Panc1 (cell line): ENCODE data around the gene IFRD1. TPM values are rescaled to one million over a fixed set of nuclear protein-coding genes. Genes with fewer than 3 reads are reported as not detected.
"Not testable (repeated sequence)": the region's sequence is repeated elsewhere in the genome, so short reads cannot be mapped to it uniquely, and the experiment has no call there.

ENCODE experiments used
- ATAC-seq: fragments of 200-7000 bp; cut with Tn5 transposase; 2 replicates; pipeline ENCODE4 v1.9.1; 2020; ENCODE audit warnings: mild to moderate bottlenecking, moderate library complexity
- BruUV-seq: library from RNA; stranded (reverse); fragments of 400-500 nt; replicated peaks from 2 replicates; lab custom pipeline; 2021; lab: Mats Ljungman, UMichigan
- CTCF ChIA-PET: fragments of 300-600 bp; sonication (Branson Sonifier 250); formaldehyde crosslinking; loops from one replicate; lab custom pipeline; 2022; ENCODE audit warnings: antibody characterized with exemption; lab: Charles Lee
- POLR2A ChIA-PET: fragments of 300-600 bp; sonication (Branson Sonifier 250); formaldehyde crosslinking; loops from one replicate; lab custom pipeline; 2022; ENCODE audit warnings: antibody characterized with exemption; lab: Charles Lee
- DNase-seq: peaks from one replicate; pipeline ENCODE4 v3.0.0-alpha.2; 2010; ENCODE audit warnings: low read depth, low spot score
- H3K27ac ChIP-seq: 2 replicates; pipeline ENCODE4 v1.5.1; 2011; ENCODE audit warnings: mild to moderate bottlenecking, low read length, inconsistent platforms
- H3K27me3 ChIP-seq: fragments of 200-500 bp; sonication (Bioruptor generic); 2 replicates; pipeline ENCODE4 v1.6.0; 2014; ENCODE audit warnings: low read length, inconsistent platforms; ENCODE audit not compliant: control insufficient read depth, insufficient read depth
- H3K36me3 ChIP-seq: fragments of 200-500 bp; sonication (Bioruptor generic); 2 replicates; pipeline ENCODE4 v1.5.1; 2014; ENCODE audit warnings: inconsistent platforms, mild to moderate bottlenecking, low read length, moderate library complexity; ENCODE audit not compliant: control insufficient read depth, insufficient read depth
- H3K4me1 ChIP-seq: 2 replicates; pipeline ENCODE4 v1.5.1; 2011; ENCODE audit warnings: inconsistent platforms, mild to moderate bottlenecking, low read length, moderate library complexity; ENCODE audit not compliant: control insufficient read depth, insufficient read depth
- H3K4me3 ChIP-seq, 2 experiments: 2 replicates each; pipeline ENCODE4 v1.5.1; 2011 to 2012; ENCODE audit warnings: low read depth in 2 of 2, low read length in 2 of 2, mild to moderate bottlenecking in 2 of 2, inconsistent platforms in 1 of 2, moderate library complexity in 1 of 2
- H3K9me3 ChIP-seq: fragments of 200-500 bp; sonication (Bioruptor generic); 2 replicates; pipeline ENCODE4 v1.5.1; 2014; ENCODE audit warnings: low read depth, mild to moderate bottlenecking, inconsistent platforms, low read length, moderate library complexity; ENCODE audit not compliant: control insufficient read depth, insufficient read depth
- CTCF ChIP-seq: fragments of 450-650 bp; IDR thresholded peaks from 2 replicates; pipeline ENCODE4 v1.5.1; 2017; ENCODE audit warnings: mild to moderate bottlenecking
- POLR2AphosphoS5 ChIP-seq: IDR thresholded peaks from 2 replicates; pipeline ENCODE4 v1.6.1; 2012; ENCODE audit warnings: mild to moderate bottlenecking, low read depth, low read length, moderate library complexity
- REST ChIP-seq, 2 experiments: IDR thresholded peaks; 2 replicates each; pipeline ENCODE4 v1.6.1; 2011 to 2012; ENCODE audit warnings: low read depth in 2 of 2, control low read depth in 1 of 2, low read length in 1 of 2, mild to moderate bottlenecking in 1 of 2, moderate library complexity in 1 of 2; ENCODE audit not compliant: insufficient read depth in 1 of 2
- SIN3A ChIP-seq: IDR thresholded peaks from 2 replicates; pipeline ENCODE4 v1.6.1; 2012; ENCODE audit warnings: low read depth, mild to moderate bottlenecking, low read length, moderate library complexity, borderline replicate concordance; ENCODE audit not compliant: insufficient read depth
- TCF7L2 ChIP-seq: IDR thresholded peaks from 2 replicates; pipeline ENCODE4 v1.6.1; 2011; ENCODE audit warnings: mild to moderate bottlenecking, low read depth, low read length, inconsistent platforms
- in situ Hi-C: cut with HindIII; loops from 2 replicates; pipeline ENCODE4 v1.10.0; 2016; ENCODE audit warnings: low sequenced_read_pairs, low pct_unique_long_range_greater_than_20kb
- intact Hi-C: fragments of 100-400 bp; cut with micrococcal nuclease; formaldehyde crosslinking; loops from one replicate; pipeline ENCODE4 v1.10.0; 2022; ENCODE audit not compliant: unreplicated experiment
- total RNA-seq: library from RNA; stranded (reverse); gene quantifications from one replicate; pipeline ENCODE4 v1.2.1, GENCODE V29; 2021; ENCODE audit not compliant: unreplicated experiment

IFRD1 gene
- total RNA-seq, 1 experiment from 2014 or later = 54.3 TPM

- ChIA-PET CTCF (no interaction called here), POLR2A (no interaction called here)
- no peak overlapping the region for H3K4me3 ChIP-seq
- H3K9me3 ChIP-seq = no peaks in the 10 kb centered on the region
- TF ChIP-seq TCF7L2 (no peak), CTCF (no peak; the same call in 1 of the 2 replicates), REST (IDR thresholded peaks at IDR 0.05; ENCODE audit: insufficient read depth in 1 of 2, low read depth in 2 of 2, low read length in 1 of 2) (no peak), SIN3A (no peak), POLR2AphosphoS5 (no peak)
- DNase-seq (no peak), ATAC-seq (no peak; the same call in 1 of the 2 replicates)
- intact Hi-C loops (loop anchor here (10.0 kb wide), 1 partner anchor 1721 kb away; no protein-coding TSS in a partner anchor), in situ Hi-C loops (no loop called here)
- H3K27ac ChIP-seq = no peak overlapping the region
- BruUV-seq = no TSS peak
- no peaks in the 10 kb centered on the region for H3K4me1 ChIP-seq
- peaks cover 18% of the 10 kb centered on the region for H3K27me3 ChIP-seq
- H3K36me3 ChIP-seq = no peaks in the 10 kb centered on the region
Observed at GRCh38 chr7:112515989-112516388, 65.7 kb downstream of the IFRD1 start.

- peaks cover 19% of the 10 kb centered on the region for H3K27me3 ChIP-seq
- H3K36me3 ChIP-seq, H3K4me3 ChIP-seq, H3K27ac ChIP-seq, ATAC-seq, CTCF ChIA-PET, POLR2A ChIA-PET, BruUV-seq, in situ Hi-C loops, H3K4me1 ChIP-seq, DNase-seq, H3K9me3 ChIP-seq: not testable (repeated sequence)
- intact Hi-C loops = loop anchor here (10.0 kb wide), 1 partner anchor 1722 kb away; no protein-coding TSS in a partner anchor
Observed at GRCh38 chr7:112516418-112516817, 66.2 kb downstream of the IFRD1 start.

GRCh38 chr7:112517487-112517886 is 67.2 kb downstream of the IFRD1 start:
- BruUV-seq = no TSS peak
- no peak overlapping the region for H3K27ac ChIP-seq
- CTCF ChIA-PET = no interaction called here
- ATAC-seq = no peak
- H3K4me3 ChIP-seq = no peak overlapping the region
- no peaks in the 10 kb centered on the region for H3K4me1 ChIP-seq
- H3K36me3 ChIP-seq = no peaks in the 10 kb centered on the region
- intact Hi-C loops (loop anchor here (10.0 kb wide), 1 partner anchor 1723 kb away; no protein-coding TSS in a partner anchor), in situ Hi-C loops (no loop called here)
- TF ChIP-seq SIN3A (no peak), TCF7L2 (no peak), CTCF (no peak), REST (IDR thresholded peaks at IDR 0.05; ENCODE audit: insufficient read depth in 1 of 2, low read depth in 2 of 2, low read length in 1 of 2) (no peak), POLR2AphosphoS5 (no peak)
- POLR2A ChIA-PET = no interaction called here
- H3K9me3 ChIP-seq = no peaks in the 10 kb centered on the region
- DNase-seq = no peak
- H3K27me3 ChIP-seq = peaks cover 23% of the 10 kb centered on the region
